SJCRH30 (cell line): Measurements from ENCODE around the gene PTPRK. TPM values are rescaled to one million over a fixed set of nuclear protein-coding genes. Genes with fewer than 3 reads are reported as not detected.
A peak's percentile ranks its signal among the peaks of the same experiment; 100 is the strongest.

Source experiments
- DNase-seq, 2 experiments: peaks; one replicate each; pipeline ENCODE4 v3.0.0-alpha.2; 2015 to 2020
- H3K27ac ChIP-seq: fragments of 250-450 bp; sonication (Bioruptor Pico); 2 replicates; pipeline ENCODE4 v1.5.1; 2020; ENCODE audit warnings: mild to moderate bottlenecking, moderate library complexity
- H3K27me3 ChIP-seq: fragments of 250-450 bp; sonication (Bioruptor Pico); 2 replicates; pipeline ENCODE4 v1.5.1; 2020; ENCODE audit warnings: mild to moderate bottlenecking, moderate library complexity
- H3K36me3 ChIP-seq: fragments of 250-450 bp; sonication (Bioruptor Pico); 2 replicates; pipeline ENCODE4 v1.5.1; 2020; ENCODE audit warnings: mild to moderate bottlenecking, moderate library complexity
- H3K4me1 ChIP-seq: fragments of 250-450 bp; sonication (Bioruptor Pico); 2 replicates; pipeline ENCODE4 v1.5.1; 2020; ENCODE audit warnings: mild to moderate bottlenecking, moderate library complexity
- H3K4me3 ChIP-seq: fragments of 250-450 bp; sonication (Bioruptor Pico); 2 replicates; pipeline ENCODE4 v1.5.1; 2020; ENCODE audit warnings: mild to moderate bottlenecking, moderate library complexity
- H3K9me3 ChIP-seq: fragments of 250-450 bp; sonication (Bioruptor Pico); replicated peaks from 2 replicates; pipeline ENCODE4 v1.5.1; 2020; ENCODE audit warnings: mild to moderate bottlenecking, moderate library complexity
- total RNA-seq: library from RNA; depleted of rRNA; stranded (reverse); fragments of >200 nt; shearing (Covaris generic); gene quantifications from 2 replicates; pipeline ENCODE4 v1.2.3, GENCODE V29; 2014

Gene PTPRK
- total RNA-seq, 1 experiment from 2014 or later = 31.4 TPM

DNA sequence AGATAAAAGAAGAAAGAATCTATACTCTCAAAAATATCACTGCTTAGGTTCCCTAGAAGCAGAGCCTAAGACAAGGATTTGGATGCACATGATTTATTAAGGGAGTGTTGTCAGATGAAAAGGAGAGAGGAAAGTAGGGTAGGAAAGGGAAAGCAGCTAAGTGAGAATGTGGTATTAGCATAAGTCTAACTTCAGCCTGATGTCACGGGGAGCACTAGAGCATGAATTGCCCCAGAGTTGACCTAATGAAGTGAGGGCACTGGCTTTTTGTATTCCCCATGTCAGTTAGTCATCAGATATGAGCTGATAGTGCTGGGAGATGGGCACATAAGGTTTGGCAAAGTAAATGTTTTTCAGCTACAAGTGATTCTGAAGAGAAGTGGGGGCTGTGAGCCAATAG is 490.6 kb downstream of the PTPRK start:
- no peak for DNase-seq
- no peaks in the 10 kb centered on the region for H3K9me3 ChIP-seq
- no peak overlapping the region for H3K4me3 ChIP-seq
- H3K27me3 ChIP-seq = no peaks in the 10 kb centered on the region
- H3K27ac ChIP-seq = no peak overlapping the region
- no peaks in the 10 kb centered on the region for H3K36me3 ChIP-seq
- no peaks in the 10 kb centered on the region for H3K4me1 ChIP-seq

DNA sequence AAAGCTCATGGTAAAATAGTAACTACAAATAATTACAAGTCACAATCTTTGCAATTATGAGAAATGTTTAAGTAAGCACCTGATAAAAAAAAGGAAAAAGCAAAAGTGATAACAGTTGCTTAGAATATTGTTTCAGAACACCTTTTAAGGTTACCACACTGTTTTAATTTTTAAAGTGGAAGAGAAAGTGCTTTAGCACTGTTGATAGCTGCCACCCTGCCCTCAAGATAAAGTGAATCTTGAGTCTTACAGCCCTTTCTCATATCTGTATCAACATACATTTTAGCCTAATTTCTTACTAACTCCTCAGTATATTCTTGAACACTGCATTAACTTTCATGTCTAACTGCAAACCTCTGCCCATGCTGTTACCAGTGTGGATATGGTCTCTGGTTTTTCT is 492.2 kb downstream of the PTPRK start:
- H3K9me3 ChIP-seq = 0 out of 2 replicates have a peak, but pooled peaks cover 3% of the 10 kb centered on the region
- no peaks in the 10 kb centered on the region for H3K4me1 ChIP-seq
- no peaks in the 10 kb centered on the region for H3K36me3 ChIP-seq
- H3K27me3 ChIP-seq = no peaks in the 10 kb centered on the region
- no peak for DNase-seq
- no peak overlapping the region for H3K4me3 ChIP-seq
- no peak overlapping the region for H3K27ac ChIP-seq

GRCh38 chr6:128025478-128025877 is 494.9 kb downstream of the PTPRK start:
- H3K27me3 ChIP-seq = no peaks in the 10 kb centered on the region
- H3K36me3 ChIP-seq = no peaks in the 10 kb centered on the region
- H3K4me3 ChIP-seq = no peak overlapping the region
- no peak overlapping the region for H3K27ac ChIP-seq
- 0 out of 2 replicates have a peak, but pooled peaks cover 3% of the 10 kb centered on the region for H3K9me3 ChIP-seq
- H3K4me1 ChIP-seq = no peaks in the 10 kb centered on the region
- no peak for DNase-seq

- H3K36me3 ChIP-seq = no peaks in the 10 kb centered on the region
- H3K4me3 ChIP-seq = no peak overlapping the region
- no peaks in the 10 kb centered on the region for H3K4me1 ChIP-seq
- no peak overlapping the region for H3K27ac ChIP-seq
- DNase-seq = no peak
- 0 out of 2 replicates have a peak, but pooled peaks cover 3% of the 10 kb centered on the region for H3K9me3 ChIP-seq
- no peaks in the 10 kb centered on the region for H3K27me3 ChIP-seq
These were observed 495.4 kb downstream of the PTPRK start for GRCh38 chr6:128024969-128025368.

DNA sequence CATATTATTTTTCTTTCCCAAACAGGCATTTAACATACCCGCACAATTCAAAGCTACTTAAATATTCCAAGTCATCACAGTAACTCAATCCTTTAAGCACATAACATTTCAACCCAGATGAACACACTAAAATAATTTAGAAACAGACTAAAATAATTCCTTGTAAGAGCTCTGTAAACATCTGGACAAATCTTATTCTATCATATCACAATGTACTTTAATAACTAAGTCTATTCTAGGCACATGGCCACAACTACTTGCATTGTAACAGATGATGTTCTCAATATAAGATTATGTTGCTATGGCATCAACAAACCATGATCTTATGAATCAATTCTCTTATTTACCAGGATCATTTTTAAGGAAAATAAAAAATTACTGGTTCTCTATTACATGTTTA is 496.4 kb downstream of the PTPRK start:
- Histone ChIP-seq H3K36me3 (no peaks in the 10 kb centered on the region), H3K9me3 (0 out of 2 replicates have a peak, but pooled peaks cover 3% of the 10 kb centered on the region), H3K4me1 (no peaks in the 10 kb centered on the region), H3K27me3 (no peaks in the 10 kb centered on the region), H3K4me3 (no peak overlapping the region), H3K27ac (no peak overlapping the region)
- DNase-seq = no peak

- H3K4me1 ChIP-seq = no peaks in the 10 kb centered on the region
- no peaks in the 10 kb centered on the region for H3K9me3 ChIP-seq
- no peak overlapping the region for H3K27ac ChIP-seq
- no peak overlapping the region for H3K4me3 ChIP-seq
- DNase-seq = no peak
- H3K36me3 ChIP-seq = no peaks in the 10 kb centered on the region
- H3K27me3 ChIP-seq = no peaks in the 10 kb centered on the region
These were observed 501.6 kb downstream of the PTPRK start for GRCh38 chr6:128018821-128019220.

- H3K27me3 ChIP-seq = no peaks in the 10 kb centered on the region
- H3K36me3 ChIP-seq = no peaks in the 10 kb centered on the region
- no peak overlapping the region for H3K27ac ChIP-seq
- no peaks in the 10 kb centered on the region for H3K9me3 ChIP-seq
- DNase-seq = no peak
- no peak overlapping the region for H3K4me3 ChIP-seq
- no peaks in the 10 kb centered on the region for H3K4me1 ChIP-seq
These were observed 503.1 kb downstream of the PTPRK start for GRCh38 chr6:128017288-128017687.

GRCh38 chr6:128007658-128008057 is 512.7 kb downstream of the PTPRK start:
- no peak overlapping the region for H3K4me3 ChIP-seq
- no peak for DNase-seq
- no peaks in the 10 kb centered on the region for H3K9me3 ChIP-seq
- no peaks in the 10 kb centered on the region for H3K36me3 ChIP-seq
- H3K27me3 ChIP-seq = no peaks in the 10 kb centered on the region
- H3K4me1 ChIP-seq = 0 out of 2 replicates have a peak, but pooled peaks cover 3% of the 10 kb centered on the region
- H3K27ac ChIP-seq = no peak overlapping the region

DNA sequence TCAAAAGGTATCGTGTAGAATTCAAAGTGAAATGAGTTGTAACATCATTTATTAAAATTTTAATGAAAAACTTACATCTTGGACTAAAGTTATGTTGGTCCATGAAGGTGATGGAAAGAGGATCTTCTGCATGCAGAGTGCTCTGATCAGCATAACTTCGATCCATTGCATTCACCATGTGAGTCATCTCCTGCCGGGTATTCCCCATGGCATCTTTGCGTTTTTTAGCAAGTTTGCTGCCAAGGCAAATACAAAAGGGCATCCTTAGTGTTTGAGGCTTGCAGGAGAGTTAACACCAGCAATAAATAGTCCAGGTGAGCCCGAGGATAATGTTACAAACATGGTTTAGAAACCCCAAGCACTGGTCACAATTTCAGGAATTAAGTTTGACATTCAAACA is 515.4 kb downstream of the PTPRK start:
- DNase-seq = no peak
- H3K36me3 ChIP-seq = no peaks in the 10 kb centered on the region
- no peaks in the 10 kb centered on the region for H3K9me3 ChIP-seq
- H3K4me3 ChIP-seq = no peak overlapping the region
- H3K27me3 ChIP-seq = no peaks in the 10 kb centered on the region
- no peak overlapping the region for H3K27ac ChIP-seq
- H3K4me1 ChIP-seq = 0 out of 2 replicates have a peak, but pooled peaks cover 3% of the 10 kb centered on the region

GRCh38 chr6:128000363-128000762 is 520.0 kb downstream of the PTPRK start:
- H3K4me3 ChIP-seq = no peak overlapping the region
- H3K36me3 ChIP-seq = no peaks in the 10 kb centered on the region
- no peaks in the 10 kb centered on the region for H3K9me3 ChIP-seq
- no peak for DNase-seq
- H3K27ac ChIP-seq = no peak overlapping the region
- H3K4me1 ChIP-seq = no peaks in the 10 kb centered on the region
- no peaks in the 10 kb centered on the region for H3K27me3 ChIP-seq

DNA sequence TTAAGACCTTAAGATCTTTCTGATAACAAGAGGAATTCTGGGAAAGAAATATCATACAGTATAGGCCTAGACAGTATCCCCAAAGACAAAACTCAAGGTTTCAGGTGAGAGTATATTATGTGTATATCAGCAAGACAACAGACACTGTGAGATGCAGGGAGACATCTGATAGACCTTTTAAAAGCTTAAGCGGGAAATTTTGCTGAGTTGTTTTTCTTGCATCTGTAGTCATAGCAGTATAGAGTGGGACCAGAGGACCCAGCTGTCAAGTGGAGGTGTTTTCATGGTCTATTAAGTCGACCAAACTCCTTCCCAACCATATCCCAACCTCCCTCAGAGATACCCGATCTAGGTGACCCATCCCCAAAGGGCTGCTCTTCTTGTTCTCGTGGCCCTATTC is 521.4 kb downstream of the PTPRK start:
- H3K4me1 ChIP-seq = no peaks in the 10 kb centered on the region
- H3K27me3 ChIP-seq = no peaks in the 10 kb centered on the region
- no peak overlapping the region for H3K4me3 ChIP-seq
- no peaks in the 10 kb centered on the region for H3K9me3 ChIP-seq
- DNase-seq = peak; percentile 7 to 28
- no peaks in the 10 kb centered on the region; the same call in 1 of the 2 replicates for H3K36me3 ChIP-seq
- no peak overlapping the region for H3K27ac ChIP-seq

GRCh38 chr6:127997496-127998164 is 522.8 kb downstream of the PTPRK start:
- H3K36me3 ChIP-seq = no peaks in the 10 kb centered on the region; the same call in 1 of the 2 replicates
- H3K27ac ChIP-seq = no peak overlapping the region
- H3K27me3 ChIP-seq = no peaks in the 10 kb centered on the region
- H3K4me1 ChIP-seq = no peaks in the 10 kb centered on the region
- no peaks in the 10 kb centered on the region for H3K9me3 ChIP-seq
- no peak overlapping the region for H3K4me3 ChIP-seq
- no peak for DNase-seq

DNA sequence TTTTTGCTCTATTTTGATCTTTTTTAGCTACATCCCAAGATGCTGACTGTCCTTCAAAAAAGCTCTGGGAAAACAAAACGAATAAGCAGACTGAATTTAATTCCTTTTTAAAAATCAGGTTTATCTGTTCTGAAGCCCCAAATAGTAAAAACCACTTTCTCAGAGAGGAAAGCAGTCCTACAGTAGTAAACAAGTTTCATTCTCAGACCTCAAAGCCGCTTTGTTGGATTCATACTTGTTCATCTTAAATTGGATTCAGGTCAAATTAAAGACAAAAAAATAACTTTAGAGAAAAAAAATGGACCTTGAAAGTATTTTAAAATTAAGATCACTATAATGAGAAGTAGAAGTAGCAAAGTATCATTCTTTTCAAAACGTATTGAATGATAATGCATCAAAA is 523.5 kb downstream of the PTPRK start:
- Histone ChIP-seq H3K27me3 (no peaks in the 10 kb centered on the region), H3K4me1 (no peaks in the 10 kb centered on the region), H3K36me3 (no peaks in the 10 kb centered on the region; the same call in 1 of the 2 replicates), H3K27ac (no peak overlapping the region), H3K9me3 (no peaks in the 10 kb centered on the region), H3K4me3 (no peak overlapping the region)
- DNase-seq = no peak

- Histone ChIP-seq H3K4me3 (no peak overlapping the region), H3K4me1 (no peaks in the 10 kb centered on the region), H3K27me3 (no peaks in the 10 kb centered on the region), H3K27ac (no peak overlapping the region), H3K36me3 (no peaks in the 10 kb centered on the region; the same call in 1 of the 2 replicates), H3K9me3 (no peaks in the 10 kb centered on the region)
- no peak for DNase-seq
These were observed 528.3 kb downstream of the PTPRK start for GRCh38 chr6:127992144-127992543.

GRCh38 chr6:127990074-127990473 is 530.3 kb downstream of the PTPRK start:
- Histone ChIP-seq H3K4me1 (no peaks in the 10 kb centered on the region), H3K27ac (no peak overlapping the region), H3K36me3 (no peaks in the 10 kb centered on the region; the same call in 1 of the 2 replicates), H3K4me3 (no peak overlapping the region), H3K27me3 (no peaks in the 10 kb centered on the region), H3K9me3 (no peaks in the 10 kb centered on the region)
- DNase-seq = no peak

DNA sequence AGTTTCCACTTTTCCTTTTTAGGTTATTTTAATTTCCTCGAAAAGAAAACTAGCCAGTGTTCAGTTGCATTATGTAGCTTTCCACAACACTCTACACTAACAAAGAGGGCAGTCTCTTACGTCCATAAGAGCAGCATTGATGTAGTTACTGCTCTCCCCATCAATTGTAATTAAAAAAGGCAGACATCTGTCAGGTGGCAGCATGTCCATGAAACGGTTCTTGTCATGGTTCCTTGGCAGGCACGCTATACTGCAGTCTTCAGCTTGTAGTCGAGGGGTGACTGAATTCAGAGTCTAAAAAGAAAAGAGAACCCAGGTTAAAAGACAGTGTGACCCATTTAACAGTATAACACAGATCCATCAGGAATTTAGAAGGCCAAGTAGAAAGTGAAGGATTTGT is 539.4 kb downstream of the PTPRK start:
- Histone ChIP-seq H3K4me3 (no peak overlapping the region), H3K36me3 (peaks cover 12% of the 10 kb centered on the region)

More for the DNA sequence above, 539.4 kb downstream of the PTPRK start:
- no peak overlapping the region for H3K27ac ChIP-seq
- no peaks in the 10 kb centered on the region for H3K4me1 ChIP-seq
- no peaks in the 10 kb centered on the region for H3K9me3 ChIP-seq
- no peak for DNase-seq
- no peaks in the 10 kb centered on the region for H3K27me3 ChIP-seq
